Fibroblast of upper back skin (primary cell): ENCODE data around the gene SLC41A3.
A peak's percentile ranks its signal among the peaks of the same experiment; 100 is the strongest.

Experiments
- DNase-seq: peaks from one replicate; pipeline ENCODE4 v3.0.0-alpha.2; 2013

The SLC41A3 gene

GRCh38 chr3:126083913-126084767 lies at the start of gene SLC41A3:
Gene SLC41A3, minus strand, starts transcription at chr3:126084124. Its CDS starts 15,905 bp downstream, at chr3:126068219.
- peak; percentile 72 for DNase-seq

- no peak for DNase-seq
These were observed 49.7 kb upstream of the SLC41A3 start for GRCh38 chr3:126133606-126134005.

- peak; percentile 6 for DNase-seq
These were observed 49.0 kb upstream of the SLC41A3 start for GRCh38 chr3:126132751-126133511.

DNA sequence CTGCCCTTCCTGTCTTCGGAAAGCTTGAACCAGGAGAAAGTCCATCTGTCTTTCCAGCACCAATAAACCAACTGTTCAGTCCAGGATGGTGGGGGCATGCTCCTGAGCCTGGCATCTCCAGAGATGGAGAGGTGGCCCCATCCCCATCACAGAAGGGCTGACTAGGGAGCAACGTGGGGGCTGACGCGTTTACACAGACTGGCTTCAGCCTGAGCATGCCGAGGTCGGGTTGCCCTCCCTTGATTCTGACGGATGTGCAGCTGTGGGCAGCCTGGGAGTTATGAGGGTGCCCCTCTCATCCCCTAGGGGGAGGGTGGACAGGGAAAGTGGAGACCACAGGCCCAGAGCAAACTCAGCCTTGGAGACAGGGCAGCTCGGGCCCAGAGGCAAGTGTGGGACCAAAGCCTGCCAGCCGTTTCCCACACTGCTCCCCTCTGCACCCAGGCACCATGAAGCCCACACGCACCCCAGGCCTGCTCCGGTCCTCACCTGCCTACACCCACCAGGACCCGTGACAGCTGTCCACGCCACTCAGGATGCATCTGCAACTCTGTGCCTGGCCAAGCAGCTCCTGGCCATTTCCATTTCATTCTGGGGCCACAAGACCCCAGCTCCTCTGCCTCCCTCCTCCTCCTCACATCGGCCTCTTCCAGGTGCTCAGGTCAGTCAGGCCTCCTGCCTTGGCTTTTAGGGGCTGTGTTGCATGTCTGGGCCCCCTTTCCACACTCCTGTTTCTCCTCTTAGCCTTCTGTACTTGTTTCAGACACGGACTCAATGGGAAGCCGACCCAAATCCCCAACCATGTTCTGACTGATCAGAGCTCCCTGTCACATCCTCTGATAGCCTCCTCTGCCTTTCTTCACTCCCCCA lies 48.2 kb upstream of the SLC41A3 start:
- DNase-seq = no peak

GRCh38 chr3:126130981-126131745 lies 47.2 kb upstream of the SLC41A3 start:
- DNase-seq = no peak

GRCh38 chr3:126130081-126130855 lies 46.3 kb upstream of the SLC41A3 start:
- DNase-seq = no peak

DNA sequence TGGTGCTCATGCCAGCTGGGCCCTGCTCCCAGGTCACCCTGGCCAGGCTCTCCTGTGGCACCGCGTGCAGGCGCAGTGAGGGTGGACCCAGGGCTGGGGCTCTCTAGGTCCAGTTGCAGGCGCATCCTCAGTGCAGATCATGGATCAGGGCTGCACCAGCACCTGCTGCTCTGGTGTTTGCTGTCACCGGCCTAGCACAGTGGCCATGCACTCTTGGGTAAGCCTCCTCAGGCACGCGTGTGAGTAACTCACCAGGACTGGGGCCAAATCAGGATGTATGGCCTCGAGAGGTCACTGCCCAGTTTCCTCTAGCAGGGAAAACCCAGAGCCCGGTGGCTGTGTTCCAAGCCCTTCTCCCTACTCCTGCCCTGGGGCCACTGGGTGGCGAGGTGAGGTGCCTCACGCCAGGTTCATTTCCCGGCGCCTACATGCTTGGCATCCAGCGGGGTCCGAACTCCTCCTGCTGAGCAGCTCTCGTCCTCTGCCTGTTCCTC lies 45.5 kb upstream of the SLC41A3 start:
- no peak for DNase-seq

DNA sequence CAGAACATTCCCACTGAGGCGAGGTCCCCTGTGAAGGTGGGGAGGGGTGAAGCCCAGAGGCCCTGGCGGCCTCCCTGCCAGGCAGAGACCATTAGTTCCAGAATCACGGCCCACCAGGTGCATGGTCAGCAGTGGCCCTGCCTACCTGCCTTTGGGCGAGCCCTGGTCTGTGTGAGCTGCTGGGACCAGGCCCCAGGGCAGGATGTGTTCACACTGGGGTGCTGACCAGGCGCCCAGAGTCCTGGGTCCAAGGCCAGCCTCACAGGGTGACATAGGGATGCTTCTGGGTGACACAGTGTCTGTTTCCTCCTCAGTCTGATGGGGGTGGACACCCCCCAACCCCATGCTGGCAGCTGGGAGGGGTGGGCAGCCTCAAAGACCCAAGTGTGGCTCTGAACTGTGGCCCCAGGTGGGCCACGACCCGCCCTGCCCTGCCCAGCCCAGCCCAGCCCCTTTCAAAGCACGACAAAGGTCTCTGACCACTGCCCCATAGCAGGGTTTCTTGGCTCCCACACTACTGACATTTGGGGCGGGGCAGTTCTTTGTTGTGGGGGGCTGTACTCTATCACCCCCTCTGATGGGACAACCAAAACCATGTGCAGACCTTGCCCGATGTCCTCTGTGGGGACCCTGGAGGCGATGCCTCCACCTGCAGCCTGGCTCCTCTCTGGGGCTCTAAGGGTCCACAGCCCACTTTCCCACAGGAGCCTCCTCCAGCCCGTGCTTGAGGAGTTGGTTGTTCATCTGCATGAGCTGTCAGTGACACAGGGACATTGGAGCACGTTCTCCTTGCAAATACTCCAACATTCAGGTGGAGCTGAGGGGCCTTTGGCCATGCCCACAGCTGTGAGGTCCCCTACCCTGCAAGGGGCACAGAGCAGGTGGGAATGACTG lies 44.8 kb upstream of the SLC41A3 start:
- no peak for DNase-seq

GRCh38 chr3:126127904-126128303 lies 44.0 kb upstream of the SLC41A3 start:
- DNase-seq = no peak

DNA sequence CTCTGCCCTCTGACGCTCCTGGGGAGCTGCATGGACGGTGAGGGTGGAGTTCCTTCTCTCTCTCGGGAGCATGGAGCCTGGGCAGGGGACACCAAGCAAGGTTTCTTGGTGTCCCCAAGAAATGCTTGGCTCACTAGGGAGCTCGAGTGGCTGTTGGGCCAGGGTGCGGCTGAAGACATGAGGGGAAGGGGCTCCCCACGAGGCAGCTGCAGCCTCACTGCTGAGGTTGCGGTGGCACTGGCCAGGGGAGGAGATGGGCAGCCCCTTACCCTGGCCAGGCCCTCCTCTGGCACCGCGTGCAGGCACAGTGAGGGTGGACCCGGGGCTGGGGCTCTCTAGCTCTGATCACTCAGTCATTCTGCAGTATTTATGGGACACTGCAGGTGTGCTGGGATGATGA lies 43.5 kb upstream of the SLC41A3 start:
- DNase-seq = no peak

- no peak for DNase-seq
These were observed 43.0 kb upstream of the SLC41A3 start for GRCh38 chr3:126126811-126127431.

GRCh38 chr3:126126286-126126685 lies 42.4 kb upstream of the SLC41A3 start:
- no peak for DNase-seq

GRCh38 chr3:126125781-126126251 lies 41.9 kb upstream of the SLC41A3 start:
- DNase-seq = no peak

DNA sequence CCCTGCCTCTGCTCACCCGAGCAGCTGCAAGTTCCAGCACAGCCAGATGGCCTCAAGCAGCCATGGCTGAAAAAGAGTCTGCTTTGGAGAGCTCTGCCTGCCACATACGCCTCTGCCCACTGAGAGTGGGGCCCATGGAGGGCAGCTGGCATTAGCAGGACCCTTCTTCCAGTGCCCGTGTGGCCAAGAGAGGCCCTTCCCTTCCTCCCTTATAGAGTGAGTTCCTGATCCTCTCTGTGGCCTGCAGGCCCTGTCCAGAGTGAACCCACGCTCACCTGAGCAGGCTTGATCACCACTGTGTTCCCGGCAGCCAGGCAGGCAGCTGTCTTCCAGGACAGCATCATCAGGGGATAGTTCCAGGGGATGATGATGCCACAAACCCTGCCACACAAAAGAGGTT lies 41.4 kb upstream of the SLC41A3 start:
- DNase-seq = no peak

DNA sequence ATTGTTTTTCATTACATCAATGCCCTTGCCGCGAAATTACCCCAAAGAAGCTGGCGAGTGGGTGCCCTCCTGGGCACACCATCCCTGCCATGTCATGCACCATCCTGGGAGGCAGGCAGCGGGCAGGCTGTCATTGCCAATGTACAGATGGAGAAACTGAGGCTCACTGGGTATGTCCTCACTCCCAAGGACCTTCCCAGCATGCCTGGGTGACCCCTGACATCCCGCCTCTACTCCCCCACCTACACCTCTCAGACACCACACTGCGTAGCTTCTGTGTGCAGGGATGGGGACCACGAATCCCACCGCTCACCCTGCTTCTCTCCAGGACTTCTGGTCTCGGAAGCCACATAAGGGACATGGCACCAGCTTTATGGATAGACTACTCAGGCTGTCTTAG lies 41.0 kb upstream of the SLC41A3 start:
- no peak for DNase-seq

DNA sequence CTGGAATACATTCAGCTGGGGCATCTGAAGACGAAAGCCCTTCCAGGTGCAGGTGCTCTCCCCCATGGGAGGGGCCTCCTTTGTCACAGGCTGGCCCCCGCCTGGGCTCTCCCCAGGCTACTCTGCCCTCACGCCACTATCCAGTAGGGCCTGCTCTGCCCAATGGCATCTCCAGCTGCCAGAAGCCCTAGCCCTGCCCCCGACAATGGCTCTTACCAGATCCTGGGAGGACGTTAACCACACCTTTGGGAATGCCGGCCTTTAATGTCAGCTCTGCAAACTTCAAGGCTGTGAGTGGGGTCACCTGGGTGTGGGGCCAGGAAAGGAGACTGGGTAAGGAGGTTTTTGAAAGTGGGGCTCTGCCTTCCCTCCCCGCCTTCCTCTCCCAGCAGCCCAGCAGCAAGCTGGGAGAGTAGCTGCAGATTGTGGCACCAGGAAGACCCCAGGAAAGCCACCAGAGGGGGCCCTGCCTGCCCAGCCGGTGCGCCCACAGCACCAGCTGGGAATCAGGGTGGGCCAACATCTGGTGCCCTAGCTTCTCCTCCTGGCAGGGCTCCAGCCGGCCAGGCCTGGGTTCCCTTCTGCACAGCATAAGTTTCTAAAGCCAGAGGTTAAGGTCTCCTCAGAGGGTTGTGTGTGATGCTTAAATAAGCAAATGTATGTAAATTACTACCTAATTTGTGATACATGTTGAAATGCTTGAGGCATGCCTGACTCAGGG lies 40.4 kb upstream of the SLC41A3 start:
- no peak for DNase-seq

DNA sequence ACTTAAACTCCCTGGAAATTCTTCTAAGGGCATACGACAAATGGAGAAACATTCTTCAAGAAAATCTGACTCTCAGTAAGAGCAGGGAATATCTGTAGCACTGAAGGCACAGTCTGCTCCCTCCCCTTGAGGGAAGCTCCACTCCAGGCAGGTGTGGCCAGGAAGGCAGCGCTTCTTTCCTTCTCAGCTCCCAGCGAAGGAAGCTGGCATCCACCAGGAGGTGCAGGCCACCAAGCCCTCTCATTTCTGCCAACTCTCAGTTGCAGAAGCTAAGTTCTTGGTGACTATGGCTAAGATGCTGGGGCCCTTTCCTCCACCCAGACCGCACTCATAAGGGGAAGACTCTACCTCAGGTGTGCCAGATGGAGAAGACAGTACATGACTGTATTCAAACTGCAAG lies 37.7 kb upstream of the SLC41A3 start:
- DNase-seq = no peak

- no peak for DNase-seq
These were observed 37.1 kb upstream of the SLC41A3 start for GRCh38 chr3:126121074-126121473.

DNA sequence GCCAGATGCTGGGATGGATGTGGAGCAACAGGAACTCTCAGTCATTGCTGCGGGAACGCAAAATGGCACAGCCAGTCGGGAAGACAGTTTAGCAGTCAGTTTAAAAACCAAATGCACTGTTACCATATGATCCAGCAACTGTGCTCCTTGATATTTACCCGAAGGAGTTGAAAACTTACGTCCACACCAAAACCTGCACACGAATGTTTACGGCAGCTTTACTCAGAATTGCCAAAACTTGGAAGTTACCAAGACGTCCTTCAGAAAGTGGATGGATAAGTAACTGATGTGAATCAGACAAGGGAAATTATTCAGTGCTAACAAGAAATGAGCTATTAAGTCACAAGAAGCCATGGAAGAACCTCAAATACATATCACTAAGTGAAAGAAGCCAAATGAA lies 36.1 kb upstream of the SLC41A3 start:
- no peak for DNase-seq
